ENCODE results near the gene MAP2K3. TPM values are rescaled to one million over a fixed set of nuclear protein-coding genes. Genes with fewer than 3 reads are reported as not detected.

Gene MAP2K3
- total and polyA plus RNA-seq, 2 of the 8 experiments (the other 6 are each of a cell fraction or from before 2014, with no cell fraction given) = 16.9 to 33.5 TPM

DNA sequence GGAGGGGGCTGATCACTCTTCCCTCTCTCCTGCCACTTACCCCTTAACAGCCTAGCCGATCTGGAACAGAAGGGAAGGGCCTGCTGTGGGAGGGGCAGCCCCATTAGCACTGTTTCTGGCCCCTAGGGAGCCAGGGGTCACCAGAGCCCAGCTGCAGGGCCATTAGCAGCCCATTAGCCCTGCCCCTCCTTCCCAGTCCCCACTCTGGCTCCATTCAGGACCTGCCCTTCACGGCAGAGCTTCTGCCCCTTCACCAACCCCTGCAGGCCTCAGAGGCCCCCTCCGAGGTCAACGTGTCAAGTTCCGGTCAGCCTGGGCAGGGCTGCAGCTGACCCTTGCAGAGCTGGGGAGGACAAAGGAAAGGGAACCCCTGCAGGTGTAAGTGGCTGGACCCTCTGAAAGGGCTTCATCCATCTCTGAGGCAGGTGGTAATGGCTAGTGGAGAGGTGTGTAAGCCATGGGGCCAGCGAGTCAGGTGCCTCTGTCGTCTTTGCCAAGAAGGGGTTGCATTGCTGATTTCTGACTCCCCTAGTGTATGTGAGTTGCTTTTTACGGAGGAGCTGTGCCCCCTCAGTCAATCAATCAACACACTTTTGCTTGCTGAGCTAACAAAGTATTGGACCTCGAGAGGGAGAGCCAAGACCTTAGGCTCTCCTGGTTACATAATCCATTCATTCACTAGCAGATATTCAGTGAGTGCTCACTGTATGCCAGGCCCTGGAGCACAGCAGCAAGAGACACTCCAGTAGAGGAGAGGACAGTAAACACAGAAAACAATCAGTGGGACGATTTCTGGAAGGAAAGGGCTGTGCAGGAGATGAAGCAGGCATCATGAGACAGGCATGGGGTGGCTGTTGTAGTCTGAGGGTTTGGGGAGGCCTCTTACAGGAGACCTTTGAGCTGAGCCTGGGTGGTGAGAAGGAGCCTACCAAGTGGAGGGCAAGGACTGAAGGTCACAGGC is 73.5 kb downstream of the MAP2K3 start:
- no peak overlapping the region for H3K14ac ChIP-seq (ENCODE audit: insufficient read length)
- no peak overlapping the region for H2BK12ac ChIP-seq (ENCODE audit: low read depth, low read length)
- H4K8ac ChIP-seq (ENCODE audit: extremely low read depth, insufficient read depth, low read length) = no peak overlapping the region
- no peak overlapping the region for H3K9ac ChIP-seq (replicated peaks in 1 of 4; ENCODE audit: extremely low read depth in 1 of 4, low read depth in 3 of 4, low read length in 3 of 4)
- no peak overlapping the region for H2BK5ac ChIP-seq (ENCODE audit: low read depth, low read length)
- H3K4me3 ChIP-seq (ENCODE audit: extremely low read depth in 1 of 4, insufficient read depth in 2 of 4, low read depth in 3 of 4, low read length in 4 of 4) = no peak overlapping the region
- no peak for FAIRE-seq
- H2BK20ac ChIP-seq (ENCODE audit: low read length) = no peak overlapping the region
- H2BK15ac ChIP-seq (ENCODE audit: low read length) = no peak overlapping the region
- peaks cover 0 to 19% (median 6%) of the 10 kb centered on the region in 4 experiments; a peak in 6 of 7 replicates for H3K4me1 ChIP-seq (replicated peaks in 1 of 4; ENCODE audit: control insufficient read depth in 3 of 4, insufficient read depth in 4 of 4, low read length in 3 of 4)
- no peak overlapping the region for H3K27ac ChIP-seq (ENCODE audit: low read depth, low read length)
- no peak overlapping the region for H2AFZ ChIP-seq (ENCODE audit: low read length)
- H3K79me1 ChIP-seq (ENCODE audit: low read depth, low read length) = no peaks in the 10 kb centered on the region; the same call in 1 of the 2 replicates
- no peaks in the 10 kb centered on the region for H3K36me3 ChIP-seq (ENCODE audit: control insufficient read depth in 2 of 4, insufficient read depth in 4 of 4, low read length in 3 of 4)
- no peak overlapping the region for H2BK120ac ChIP-seq (replicated peaks; ENCODE audit: low read depth, low read length)
- no peak overlapping the region for H3K4me2 ChIP-seq (ENCODE audit: insufficient read depth in 1 of 2, low read depth in 2 of 2, low read length in 2 of 2)
- peaks cover 19% of the 10 kb centered on the region; the same call in 1 of the 2 replicates for H3K23me2 ChIP-seq (ENCODE audit: low read depth, low read length)
- ChIA-PET POLR2A (ENCODE audit: partially characterized antibody) (interaction anchor here (0.6 to 1.2 kb wide), 4 partner anchors 15 to 45 kb away, joined by 3 to 5 read pairs (median 4); partner anchors contain the start of gene KCNJ12), CTCF (ENCODE audit: partially characterized antibody) (interaction anchor here (0.8 to 1.7 kb wide), 6 partner anchors 13 to 73 kb away, joined by 3 to 6 read pairs (median 3); partner anchors contain the start of gene KCNJ12)
- H4K91ac ChIP-seq (replicated peaks; ENCODE audit: insufficient read length, low read length) = no peak overlapping the region
- H3K4ac ChIP-seq (replicated peaks; ENCODE audit: insufficient read length, low read depth, low read length) = no peak overlapping the region
- H4K5ac ChIP-seq (ENCODE audit: insufficient read length, low read depth, low read length) = no peak overlapping the region
- no peaks in the 10 kb centered on the region; a peak in 3 of 7 replicates for H3K27me3 ChIP-seq (replicated peaks in 1 of 4; ENCODE audit: control insufficient read depth in 3 of 4, extremely low read depth in 1 of 4, insufficient read depth in 3 of 4, low read length in 3 of 4)
- peaks cover 0 to 2% of the 10 kb centered on the region in 2 experiments for H4K20me1 ChIP-seq (replicated peaks in 1 of 2; ENCODE audit: control insufficient read depth in 1 of 2, insufficient read depth in 2 of 2, low read length in 2 of 2)
- no peak for DNase-seq (ENCODE audit: low read depth in 1 of 2, low spot score in 2 of 2)
- 78% methylated on average over 10 of the region's 10 CpGs; no CpG with 5 or more reads in 1 of the 2 experiments for WGBS, 2 experiments (ENCODE audit: extremely low coverage in 1 of 2, insufficient coverage in 1 of 2, insufficient read length in 1 of 2, insufficient replicate concordance in 2 of 2, low coverage in 1 of 2, low lambda C conversion rate in 2 of 2, missing lambda C conversion rate in 1 of 2)
- no peak overlapping the region for H3K56ac ChIP-seq (replicated peaks; ENCODE audit: insufficient read length, low read depth, low read length)
- H3K9me3 ChIP-seq (ENCODE audit: insufficient read depth in 2 of 2, low read depth in 1 of 2, low read length in 1 of 2) = no peaks in the 10 kb centered on the region
- H3K18ac ChIP-seq (ENCODE audit: extremely low read depth, low read length) = no peak overlapping the region
- no peak overlapping the region for H2AK5ac ChIP-seq (ENCODE audit: low read depth, low read length)
- no peak overlapping the region for H3K23ac ChIP-seq (ENCODE audit: insufficient read length)
- no peaks in the 10 kb centered on the region for H3K79me2 ChIP-seq (ENCODE audit: control insufficient read depth in 1 of 2, insufficient read depth in 2 of 2, low read length in 2 of 2)
- no peak for TF ChIP-seq TCF12 (IDR thresholded peaks at IDR 0.05; ENCODE audit: low read depth, low read length)
- no peak for TF ChIP-seq EP300 (IDR thresholded peaks at IDR 0.05; ENCODE audit: borderline replicate concordance in 1 of 2, low read depth in 2 of 2, low read length in 2 of 2)
- no peak for TF ChIP-seq CBX8 (IDR thresholded peaks at IDR 0.05; ENCODE audit: borderline replicate concordance, low read depth, low read length)
- no peak for TF ChIP-seq KDM1A (IDR thresholded peaks at IDR 0.05; ENCODE audit: borderline replicate concordance, low read length)
- TF ChIP-seq CHD2 (IDR thresholded peaks at IDR 0.05; ENCODE audit: low read length) = no peak
- no peak for TF ChIP-seq SIRT6 (IDR thresholded peaks at IDR 0.05; ENCODE audit: low read length)
- TF ChIP-seq, protein P1, sequence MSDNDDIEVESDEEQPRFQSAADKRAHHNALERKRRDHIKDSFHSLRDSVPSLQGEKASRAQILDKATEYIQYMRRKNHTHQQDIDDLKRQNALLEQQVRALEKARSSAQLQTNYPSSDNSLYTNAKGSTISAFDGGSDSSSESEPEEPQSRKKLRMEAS (IDR thresholded peaks at IDR 0.05) = no peak
- no peak for TF ChIP-seq POU5F1 (IDR thresholded peaks at IDR 0.05; ENCODE audit: low read depth, low read length)
- TF ChIP-seq NRF1 (IDR thresholded peaks at IDR 0.05; ENCODE audit: low read depth, low read length) = no peak
- no peak for TF ChIP-seq RAD21 (IDR thresholded peaks at IDR 0.05 in 1 of 2, conservative IDR thresholded peaks at IDR 0.05 in 1 of 2; ENCODE audit: low read depth in 2 of 2, low read length in 2 of 2)
- no peak for TF ChIP-seq GABPA (IDR thresholded peaks at IDR 0.05; ENCODE audit: borderline replicate concordance, insufficient read depth, low read length)
